ENCODE measurements around the gene ARVCF.
A peak's percentile ranks its signal among the peaks of the same experiment; 100 is the strongest.

Gene ARVCF

GRCh38 chr22:19978748-19979147, 37.9 kb downstream of the ARVCF start:
- TF ChIP-seq, protein P1, sequence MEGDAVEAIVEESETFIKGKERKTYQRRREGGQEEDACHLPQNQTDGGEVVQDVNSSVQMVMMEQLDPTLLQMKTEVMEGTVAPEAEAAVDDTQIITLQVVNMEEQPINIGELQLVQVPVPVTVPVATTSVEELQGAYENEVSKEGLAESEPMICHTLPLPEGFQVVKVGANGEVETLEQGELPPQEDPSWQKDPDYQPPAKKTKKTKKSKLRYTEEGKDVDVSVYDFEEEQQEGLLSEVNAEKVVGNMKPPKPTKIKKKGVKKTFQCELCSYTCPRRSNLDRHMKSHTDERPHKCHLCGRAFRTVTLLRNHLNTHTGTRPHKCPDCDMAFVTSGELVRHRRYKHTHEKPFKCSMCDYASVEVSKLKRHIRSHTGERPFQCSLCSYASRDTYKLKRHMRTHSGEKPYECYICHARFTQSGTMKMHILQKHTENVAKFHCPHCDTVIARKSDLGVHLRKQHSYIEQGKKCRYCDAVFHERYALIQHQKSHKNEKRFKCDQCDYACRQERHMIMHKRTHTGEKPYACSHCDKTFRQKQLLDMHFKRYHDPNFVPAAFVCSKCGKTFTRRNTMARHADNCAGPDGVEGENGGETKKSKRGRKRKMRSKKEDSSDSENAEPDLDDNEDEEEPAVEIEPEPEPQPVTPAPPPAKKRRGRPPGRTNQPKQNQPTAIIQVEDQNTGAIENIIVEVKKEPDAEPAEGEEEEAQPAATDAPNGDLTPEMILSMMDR (IDR thresholded peaks at IDR 0.05; ENCODE audit: low read length, missing control alignments): no peak
- DNase-seq (ENCODE audit: low read depth): no peak
- H3K4me3 ChIP-seq (replicated peaks; ENCODE audit: low read depth, low read length): no peak overlapping the region

DNA sequence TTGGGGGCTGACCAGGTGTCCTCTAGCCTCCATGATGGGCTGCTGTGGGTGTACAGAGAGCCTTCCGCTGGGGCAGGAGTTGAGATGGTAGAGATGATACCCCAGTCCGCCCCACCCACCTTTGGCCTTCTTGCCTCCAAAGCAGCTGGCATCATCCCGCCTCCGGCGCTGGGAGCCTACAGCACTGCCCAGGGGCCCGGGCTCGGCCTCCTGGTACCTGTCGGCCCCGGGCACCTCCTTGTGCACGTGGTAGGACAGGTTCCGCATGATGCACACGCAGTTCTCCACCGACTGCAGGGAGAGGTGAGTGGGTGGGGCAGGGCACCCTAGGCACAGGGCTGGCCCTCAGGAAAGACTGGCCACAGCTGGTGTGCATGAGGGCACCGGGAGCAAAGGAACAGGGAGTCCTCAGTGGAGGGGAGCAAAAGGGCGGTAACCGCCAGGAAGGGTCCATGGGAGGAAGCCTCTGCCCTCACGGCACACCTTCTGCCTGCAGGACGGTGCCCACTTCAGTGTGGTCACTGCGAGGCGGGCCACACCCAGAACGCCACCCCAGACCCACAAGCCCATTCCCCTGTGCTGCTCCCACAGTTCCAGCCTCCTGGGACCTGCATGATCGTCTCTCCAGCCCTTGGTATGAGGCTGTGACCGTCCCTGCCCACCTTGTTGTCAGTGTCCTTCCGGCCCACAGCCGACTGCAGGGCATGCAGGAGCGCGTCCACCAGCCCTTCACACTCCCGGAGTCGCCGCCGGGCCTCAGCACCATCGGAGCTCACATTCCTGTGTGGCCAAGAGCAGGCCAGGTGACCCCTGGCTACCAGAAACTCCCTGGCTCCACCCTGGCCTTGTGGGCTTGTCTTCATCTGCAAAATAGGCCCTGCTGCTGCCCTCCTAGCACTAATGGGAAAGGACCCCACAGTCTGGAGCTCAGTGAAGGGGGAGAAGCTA, 39.1 kb downstream of the ARVCF start:
- no peak overlapping the region for H3K4me3 ChIP-seq (replicated peaks; ENCODE audit: low read depth, low read length)
- TF ChIP-seq, protein P1 (IDR thresholded peaks at IDR 0.05; ENCODE audit: low read length, missing control alignments): no peak
- no peak for DNase-seq (ENCODE audit: low read depth)

- H3K4me3 ChIP-seq (replicated peaks; ENCODE audit: low read depth, low read length): no peak overlapping the region
- TF ChIP-seq, protein P1 (IDR thresholded peaks at IDR 0.05; ENCODE audit: low read length, missing control alignments): no peak
- no peak for DNase-seq (ENCODE audit: low read depth)
Observed at GRCh38 chr22:19976671-19977070, 40.0 kb downstream of the ARVCF start.

- TF ChIP-seq, protein P1 (IDR thresholded peaks at IDR 0.05; ENCODE audit: low read length, missing control alignments): no peak
- H3K4me3 ChIP-seq (replicated peaks; ENCODE audit: low read depth, low read length): no peak overlapping the region
Observed at GRCh38 chr22:19975707-19976035, 41.0 kb downstream of the ARVCF start.

GRCh38 chr22:19974935-19975706, 41.5 kb downstream of the ARVCF start:
- DNase-seq (ENCODE audit: low read depth): no peak
- TF ChIP-seq, protein P1 (IDR thresholded peaks at IDR 0.05; ENCODE audit: low read length, missing control alignments): no peak
- no peak overlapping the region for H3K4me3 ChIP-seq (replicated peaks; ENCODE audit: low read depth, low read length)

More at GRCh38 chr22:19975707-19976035, 41.0 kb downstream of the ARVCF start:
- DNase-seq (ENCODE audit: low read depth): no peak

- TF ChIP-seq, protein P1 (IDR thresholded peaks at IDR 0.05; ENCODE audit: low read length, missing control alignments): no peak
- H3K4me3 ChIP-seq (replicated peaks; ENCODE audit: low read depth, low read length): no peak overlapping the region
- DNase-seq (ENCODE audit: low read depth): peak; percentile 65
Observed at GRCh38 chr22:19974268-19974861, 42.3 kb downstream of the ARVCF start.
